ENCODE data around the gene RPL27A. TPM values are rescaled to one million over a fixed set of nuclear protein-coding genes. Genes with fewer than 3 reads are reported as not detected.

RPL27A gene
- total RNA-seq, 1 experiment from 2014 or later = 585 TPM

- Mint-ChIP-seq H3K27me3 (ENCODE audit: unreplicated experiment) (no peaks in the 10 kb centered on the region), H3K36me3 (ENCODE audit: insufficient read depth, unreplicated experiment) (peaks cover 7% of the 10 kb centered on the region), H3K4me3 (ENCODE audit: low read depth, unreplicated experiment) (no peak overlapping the region), H3K9me3 (ENCODE audit: low read depth, unreplicated experiment) (no peaks in the 10 kb centered on the region), H3K4me1 (ENCODE audit: low read depth, unreplicated experiment) (peaks cover 17% of the 10 kb centered on the region), H3K27ac (ENCODE audit: unreplicated experiment) (no peak overlapping the region)
- intact Hi-C loops (cut with micrococcal nuclease; ENCODE audit: unreplicated experiment) = no loop called here
- no peak for TF ChIP-seq CTCF (IDR thresholded peaks at IDR 0.05; ENCODE audit: unreplicated experiment)
- no TSS peak for BruUV-seq (replicated peaks)
- CTCF ChIA-PET = no interaction called here
- DNase-seq = no peak
Measured at GRCh38 chr11:8726395-8726794, 43.8 kb downstream of the RPL27A start.

GRCh38 chr11:8728563-8728962 is 46.0 kb downstream of the RPL27A start:
- Mint-ChIP-seq H3K4me3 (ENCODE audit: low read depth, unreplicated experiment) (no peak overlapping the region), H3K27ac (ENCODE audit: unreplicated experiment) (no peak overlapping the region), H3K4me1 (ENCODE audit: low read depth, unreplicated experiment) (no peaks in the 10 kb centered on the region), H3K27me3 (ENCODE audit: unreplicated experiment) (no peaks in the 10 kb centered on the region), H3K36me3 (ENCODE audit: insufficient read depth, unreplicated experiment) (no peaks in the 10 kb centered on the region), H3K9me3 (ENCODE audit: low read depth, unreplicated experiment) (no peaks in the 10 kb centered on the region)
- CTCF ChIA-PET = interaction anchor here (0.6 kb wide), 2 partner anchors 22 to 203 kb away, joined by 3 to 4 read pairs; no protein-coding TSS in a partner anchor
- TF ChIP-seq CTCF (IDR thresholded peaks at IDR 0.05; ENCODE audit: unreplicated experiment) = no peak
- BruUV-seq (replicated peaks) = no TSS peak
- intact Hi-C loops (cut with micrococcal nuclease; ENCODE audit: unreplicated experiment) = no loop called here
- DNase-seq = no peak

- no peaks in the 10 kb centered on the region for H3K4me1 Mint-ChIP-seq (ENCODE audit: low read depth, unreplicated experiment)
- no peaks in the 10 kb centered on the region for H3K36me3 Mint-ChIP-seq (ENCODE audit: insufficient read depth, unreplicated experiment)
- no peak overlapping the region for H3K27ac Mint-ChIP-seq (ENCODE audit: unreplicated experiment)
- H3K9me3 Mint-ChIP-seq (ENCODE audit: low read depth, unreplicated experiment) = no peaks in the 10 kb centered on the region
- BruUV-seq (replicated peaks) = no TSS peak
- no peaks in the 10 kb centered on the region for H3K27me3 Mint-ChIP-seq (ENCODE audit: unreplicated experiment)
- CTCF ChIA-PET = no interaction called here
- no peak overlapping the region for H3K4me3 Mint-ChIP-seq (ENCODE audit: low read depth, unreplicated experiment)
- intact Hi-C loops (cut with micrococcal nuclease; ENCODE audit: unreplicated experiment) = no loop called here
- no peak for TF ChIP-seq CTCF (IDR thresholded peaks at IDR 0.05; ENCODE audit: unreplicated experiment)
- DNase-seq = no peak
Measured at GRCh38 chr11:8729067-8729466, 46.5 kb downstream of the RPL27A start.

GRCh38 chr11:8729837-8730696 is 47.5 kb downstream of the RPL27A start:
- Mint-ChIP-seq H3K4me3 (ENCODE audit: low read depth, unreplicated experiment) (no peak overlapping the region), H3K36me3 (ENCODE audit: insufficient read depth, unreplicated experiment) (no peaks in the 10 kb centered on the region), H3K9me3 (ENCODE audit: low read depth, unreplicated experiment) (no peaks in the 10 kb centered on the region), H3K27me3 (ENCODE audit: unreplicated experiment) (no peaks in the 10 kb centered on the region), H3K4me1 (ENCODE audit: low read depth, unreplicated experiment) (no peaks in the 10 kb centered on the region), H3K27ac (ENCODE audit: unreplicated experiment) (no peak overlapping the region)
- DNase-seq = no peak
- CTCF ChIA-PET = no interaction called here
- intact Hi-C loops (cut with micrococcal nuclease; ENCODE audit: unreplicated experiment) = no loop called here
- TF ChIP-seq CTCF (IDR thresholded peaks at IDR 0.05; ENCODE audit: unreplicated experiment) = no peak
- BruUV-seq (replicated peaks) = no TSS peak
